Measurements from ENCODE around the gene SLAMF1.

Gene SLAMF1

GRCh38 chr1:160558660-160559380 lies 88.0 kb downstream of the SLAMF1 start:
- no peak for DNase-seq
